ENCODE results near the gene LAMTOR2. TPM values are rescaled to one million over a fixed set of nuclear protein-coding genes. Genes with fewer than 3 reads are reported as not detected.
A peak's percentile ranks its signal among the peaks of the same experiment; 100 is the strongest.

The LAMTOR2 gene
- total RNA-seq, 2 experiments from 2014 or later = 72.4 to 74.1 TPM

DNA sequence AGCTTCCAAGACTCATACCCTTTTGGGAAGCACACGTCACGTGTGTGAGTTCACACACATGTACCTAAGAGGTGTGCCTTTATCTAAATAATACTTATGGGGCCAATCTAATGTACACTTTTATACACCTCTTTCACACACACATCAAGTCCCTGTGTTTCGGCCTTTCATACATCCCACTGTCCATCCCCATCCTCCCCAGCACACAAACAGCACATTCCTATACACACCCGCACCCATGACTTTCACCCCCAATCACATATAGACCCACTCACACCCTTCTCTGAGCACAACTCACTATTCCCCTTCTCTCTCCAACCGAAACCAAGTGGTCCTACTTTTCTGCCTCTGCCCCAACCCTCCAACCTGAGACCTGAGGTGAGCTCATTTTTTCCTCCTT is 24.1 kb downstream of the LAMTOR2 start:
- peaks cover 5% of the 10 kb centered on the region for H3K4me1 Mint-ChIP-seq (ENCODE audit: low read depth)
- H3K27ac Mint-ChIP-seq = no peak overlapping the region
- H3K36me3 Mint-ChIP-seq (ENCODE audit: low read depth) = no peaks in the 10 kb centered on the region
- POLR2A ChIA-PET = no interaction called here
- no peak overlapping the region for H3K4me3 Mint-ChIP-seq
- DNase-seq = no peak
- peaks cover 42% of the 10 kb centered on the region for H3K27me3 Mint-ChIP-seq (ENCODE audit: low read depth)
- H3K9me3 Mint-ChIP-seq (ENCODE audit: insufficient read depth) = no peaks in the 10 kb centered on the region
- CTCF ChIA-PET = interaction anchor here (0.5 to 1.8 kb wide), 3 partner anchors 13 to 51 kb away, joined by 3 to 5 read pairs (median 4); no protein-coding TSS in a partner anchor
- no peak for ATAC-seq

DNA sequence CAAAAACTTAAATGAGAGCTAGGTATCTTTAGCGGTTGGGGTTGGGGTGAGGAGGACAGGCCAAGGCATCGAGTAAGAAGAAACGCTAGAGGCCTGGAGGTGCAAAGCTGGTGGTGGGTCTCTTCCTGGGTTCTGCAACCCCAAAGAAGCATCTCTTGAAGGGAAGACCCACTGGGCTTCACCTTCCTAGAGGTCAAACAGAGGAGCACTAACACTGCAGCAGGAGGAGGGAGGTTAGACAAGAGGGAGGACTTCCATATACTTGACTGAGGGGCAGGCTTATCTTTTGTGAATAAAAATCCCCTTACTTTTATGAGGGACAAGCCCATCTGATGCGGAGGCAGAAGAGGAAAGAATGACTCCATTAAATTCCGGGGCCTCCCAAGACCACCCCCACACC is 25.2 kb downstream of the LAMTOR2 start:
- no peak for DNase-seq
- H3K36me3 Mint-ChIP-seq (ENCODE audit: low read depth) = no peaks in the 10 kb centered on the region
- H3K4me1 Mint-ChIP-seq (ENCODE audit: low read depth) = peaks cover 5% of the 10 kb centered on the region
- CTCF ChIA-PET = no interaction called here
- no peak overlapping the region for H3K4me3 Mint-ChIP-seq
- ATAC-seq = no peak
- POLR2A ChIA-PET = no interaction called here
- H3K9me3 Mint-ChIP-seq (ENCODE audit: insufficient read depth) = no peaks in the 10 kb centered on the region
- no peak overlapping the region for H3K27ac Mint-ChIP-seq
- H3K27me3 Mint-ChIP-seq (ENCODE audit: low read depth) = peaks cover 52% of the 10 kb centered on the region

DNA sequence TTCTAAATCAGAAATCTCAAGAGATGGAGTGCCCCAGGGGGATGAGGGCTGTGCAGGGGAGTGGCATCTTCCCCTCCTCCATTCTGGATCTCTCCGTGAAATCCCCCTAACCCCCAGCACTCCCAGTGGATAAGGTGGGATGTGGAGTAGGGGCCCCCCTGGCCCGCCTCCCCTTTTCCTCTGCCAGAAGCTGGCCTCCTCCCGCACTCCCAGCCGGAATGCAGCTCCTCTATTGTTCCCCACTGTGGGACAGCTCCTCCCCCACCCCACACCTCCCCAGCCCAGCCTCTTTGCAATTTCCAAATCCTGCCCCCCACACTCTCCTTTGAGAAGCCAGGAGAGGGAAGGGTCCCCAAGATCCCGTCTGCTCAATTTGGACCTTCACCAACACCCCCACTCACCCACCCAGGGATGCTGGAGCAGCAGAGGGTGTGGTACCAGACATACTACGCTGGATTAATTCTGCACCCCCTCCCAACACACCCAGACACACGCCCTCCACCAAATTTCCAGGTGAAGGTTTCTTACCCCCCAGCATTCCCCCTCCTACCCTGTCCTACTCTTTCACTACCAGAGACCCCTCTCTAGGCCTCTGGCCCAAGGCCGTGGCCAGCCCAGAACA is 25.8 kb downstream of the LAMTOR2 start:
- Mint-ChIP-seq H3K36me3 (ENCODE audit: low read depth) (no peaks in the 10 kb centered on the region), H3K27me3 (ENCODE audit: low read depth) (peaks cover 55% of the 10 kb centered on the region), H3K27ac (no peak overlapping the region), H3K4me3 (no peak overlapping the region), H3K4me1 (ENCODE audit: low read depth) (peaks cover 3% of the 10 kb centered on the region), H3K9me3 (ENCODE audit: insufficient read depth) (no peaks in the 10 kb centered on the region)
- CTCF ChIA-PET = no interaction called here
- DNase-seq = no peak
- no peak for ATAC-seq
- POLR2A ChIA-PET = no interaction called here

DNA sequence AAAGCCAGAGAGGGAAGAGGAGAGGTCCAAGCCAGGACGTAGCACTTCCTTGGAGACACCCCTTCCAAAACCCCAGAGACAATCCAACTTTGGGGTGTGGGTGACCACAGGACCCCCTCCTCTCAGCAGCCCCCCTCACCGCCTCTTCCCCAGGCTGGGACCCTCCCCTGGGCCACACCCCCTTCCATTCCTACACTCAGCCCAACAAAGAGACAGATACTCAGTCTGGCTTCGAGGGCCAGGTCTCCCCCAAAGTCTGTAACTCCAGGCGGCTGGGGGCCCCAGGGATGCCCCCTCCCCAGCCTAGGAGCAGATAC is 26.2 kb downstream of the LAMTOR2 start:
- Mint-ChIP-seq H3K4me3 (peak overlapping the region; percentile 29), H3K9me3 (ENCODE audit: insufficient read depth) (no peaks in the 10 kb centered on the region), H3K4me1 (ENCODE audit: low read depth) (peaks cover 3% of the 10 kb centered on the region), H3K27ac (no peak overlapping the region), H3K27me3 (ENCODE audit: low read depth) (peaks cover 53% of the 10 kb centered on the region), H3K36me3 (ENCODE audit: low read depth) (no peaks in the 10 kb centered on the region)
- CTCF ChIA-PET = no interaction called here
- no peak for ATAC-seq
- POLR2A ChIA-PET = no interaction called here
- no peak for DNase-seq

DNA sequence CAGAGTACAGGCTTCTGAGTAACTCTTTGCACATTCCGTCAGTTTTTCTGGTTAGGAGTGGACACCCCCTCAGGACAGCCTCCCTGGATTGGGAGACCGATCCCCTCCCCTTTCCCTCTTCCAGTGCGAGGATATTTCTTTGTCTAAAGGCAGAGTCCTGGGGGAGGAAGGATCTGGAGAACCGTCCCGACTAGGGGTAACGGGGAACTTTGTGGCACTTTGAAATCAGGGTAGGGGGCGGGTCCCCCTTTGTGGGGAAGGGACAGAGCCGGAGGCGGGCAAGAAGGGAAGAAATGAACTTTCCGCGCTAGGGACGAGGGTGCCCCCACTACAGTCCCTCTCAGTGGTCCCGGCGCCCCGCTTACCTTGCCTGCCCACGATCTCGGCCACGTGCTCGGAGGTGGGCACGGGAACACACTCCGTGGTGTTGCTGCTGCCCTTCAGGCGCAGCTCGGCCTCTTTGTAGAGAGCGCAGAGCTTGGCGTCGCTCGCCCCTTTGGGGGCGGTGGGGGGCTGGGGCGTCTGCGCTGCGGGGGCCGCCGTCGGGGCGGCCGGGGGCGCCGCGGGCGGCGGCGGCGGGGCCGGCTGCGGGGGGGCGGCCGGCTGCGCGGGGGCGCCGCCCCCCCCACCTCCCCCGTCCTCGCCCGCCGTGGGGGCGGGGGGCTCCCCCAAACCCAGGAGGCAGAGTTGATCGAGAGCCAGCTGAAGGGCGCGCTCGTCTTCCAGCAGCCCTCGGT is 26.8 kb downstream of the LAMTOR2 start:
- no peaks in the 10 kb centered on the region for H3K9me3 Mint-ChIP-seq (ENCODE audit: insufficient read depth)
- peaks cover 57% of the 10 kb centered on the region for H3K27me3 Mint-ChIP-seq (ENCODE audit: low read depth)

DNA sequence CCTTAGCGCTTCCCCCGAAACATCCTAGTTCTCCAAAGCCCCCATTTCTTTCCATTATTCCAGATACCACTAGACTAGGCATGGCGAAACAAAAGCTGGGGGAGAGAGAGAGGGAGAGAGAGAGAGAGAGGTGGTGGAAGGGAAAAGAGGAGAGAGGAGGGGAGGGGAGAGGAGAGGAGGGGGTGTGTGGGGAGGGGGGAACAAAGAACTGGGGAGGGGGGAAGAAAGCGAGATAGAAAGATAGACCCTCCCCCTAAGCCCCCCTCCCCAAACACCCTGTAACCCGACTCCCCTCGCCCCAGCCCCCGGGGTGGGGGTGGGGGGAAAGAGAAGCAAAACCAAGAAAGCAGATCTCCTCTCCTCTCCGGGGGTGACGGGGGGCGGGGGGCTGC is 27.3 kb downstream of the LAMTOR2 start:
- Mint-ChIP-seq H3K4me3 (peak overlapping the region; percentile 74), H3K4me1 (ENCODE audit: low read depth) (peaks cover 7% of the 10 kb centered on the region), H3K27me3 (ENCODE audit: low read depth) (peaks cover 59% of the 10 kb centered on the region), H3K27ac (no peak overlapping the region), H3K36me3 (ENCODE audit: low read depth) (no peaks in the 10 kb centered on the region), H3K9me3 (ENCODE audit: insufficient read depth) (no peaks in the 10 kb centered on the region)
- no peak for ATAC-seq
- POLR2A ChIA-PET = no interaction called here
- CTCF ChIA-PET = no interaction called here
- DNase-seq = no peak

More for the DNA sequence above, 26.8 kb downstream of the LAMTOR2 start:
- H3K36me3 Mint-ChIP-seq (ENCODE audit: low read depth) = no peaks in the 10 kb centered on the region
- ChIA-PET CTCF (no interaction called here), POLR2A (no interaction called here)
- H3K4me3 Mint-ChIP-seq = peak overlapping the region; percentile 57
- DNase-seq (no peak), ATAC-seq (no peak)
- H3K4me1 Mint-ChIP-seq (ENCODE audit: low read depth) = peaks cover 7% of the 10 kb centered on the region
- no peak overlapping the region for H3K27ac Mint-ChIP-seq

DNA sequence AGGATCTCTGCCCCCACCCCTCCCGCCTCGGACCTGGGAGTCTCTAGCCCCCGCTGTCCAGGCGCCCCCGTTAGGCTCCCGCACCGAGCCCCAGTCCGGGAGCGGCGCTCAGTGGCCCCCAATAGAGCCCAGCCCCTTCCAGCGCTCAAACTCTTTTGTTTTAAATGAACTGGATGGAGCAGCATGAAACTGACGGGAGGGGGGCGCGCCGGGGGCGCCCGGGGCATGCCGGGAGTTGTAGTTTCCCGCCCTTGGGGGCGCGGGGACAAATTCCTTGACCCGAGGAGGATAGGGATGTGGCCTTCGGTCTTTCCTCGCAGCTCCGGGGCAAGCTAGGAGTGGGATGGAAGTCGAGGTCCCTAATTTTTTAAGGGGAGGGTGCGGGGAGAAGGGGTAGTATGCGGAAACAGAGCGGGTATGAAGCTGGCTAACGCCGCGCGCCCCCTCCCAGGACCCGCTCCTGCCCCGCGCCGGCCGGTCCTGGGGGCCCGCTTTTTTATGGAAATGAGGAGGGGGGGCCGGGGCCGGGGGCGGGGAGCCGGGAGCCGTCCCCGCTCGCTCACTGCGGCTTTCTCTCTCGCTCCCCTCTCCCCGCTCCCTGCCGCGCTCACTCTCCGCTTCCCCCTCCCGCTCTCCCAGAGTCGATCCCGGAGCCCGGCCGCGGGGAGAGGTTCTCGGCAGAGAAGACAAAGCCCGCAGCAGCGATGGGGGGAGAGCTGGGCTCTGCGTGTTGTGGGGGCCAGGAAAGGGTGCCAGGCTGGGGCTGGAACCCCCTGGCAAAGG is 27.9 kb downstream of the LAMTOR2 start, which contains the start of gene MEX3A:
TSS of gene MEX3A (minus strand) at position 157 of the 783 bp plus-strand sequence. CDS start 467 bp downstream, outside the sequence.
- no peaks in the 10 kb centered on the region for H3K36me3 Mint-ChIP-seq (ENCODE audit: low read depth)
- H3K4me3 Mint-ChIP-seq = peak within 1 kb of the TSS; percentile 74
- H3K9me3 Mint-ChIP-seq (ENCODE audit: insufficient read depth) = no peaks in the 10 kb centered on the region
- peaks cover 7% of the 10 kb centered on the region for H3K4me1 Mint-ChIP-seq (ENCODE audit: low read depth)
- ChIA-PET CTCF (interaction anchor here (1.8 kb wide), 1 partner anchor 143 kb away, joined by 4 read pairs; no protein-coding TSS in a partner anchor), POLR2A (no interaction called here)
- H3K27ac Mint-ChIP-seq = no peak within 1 kb of the TSS
- H3K27me3 Mint-ChIP-seq (ENCODE audit: low read depth) = peaks cover 63% of the 10 kb centered on the region
- DNase-seq = peak; percentile 70
- peak; percentile 91 for ATAC-seq

DNA sequence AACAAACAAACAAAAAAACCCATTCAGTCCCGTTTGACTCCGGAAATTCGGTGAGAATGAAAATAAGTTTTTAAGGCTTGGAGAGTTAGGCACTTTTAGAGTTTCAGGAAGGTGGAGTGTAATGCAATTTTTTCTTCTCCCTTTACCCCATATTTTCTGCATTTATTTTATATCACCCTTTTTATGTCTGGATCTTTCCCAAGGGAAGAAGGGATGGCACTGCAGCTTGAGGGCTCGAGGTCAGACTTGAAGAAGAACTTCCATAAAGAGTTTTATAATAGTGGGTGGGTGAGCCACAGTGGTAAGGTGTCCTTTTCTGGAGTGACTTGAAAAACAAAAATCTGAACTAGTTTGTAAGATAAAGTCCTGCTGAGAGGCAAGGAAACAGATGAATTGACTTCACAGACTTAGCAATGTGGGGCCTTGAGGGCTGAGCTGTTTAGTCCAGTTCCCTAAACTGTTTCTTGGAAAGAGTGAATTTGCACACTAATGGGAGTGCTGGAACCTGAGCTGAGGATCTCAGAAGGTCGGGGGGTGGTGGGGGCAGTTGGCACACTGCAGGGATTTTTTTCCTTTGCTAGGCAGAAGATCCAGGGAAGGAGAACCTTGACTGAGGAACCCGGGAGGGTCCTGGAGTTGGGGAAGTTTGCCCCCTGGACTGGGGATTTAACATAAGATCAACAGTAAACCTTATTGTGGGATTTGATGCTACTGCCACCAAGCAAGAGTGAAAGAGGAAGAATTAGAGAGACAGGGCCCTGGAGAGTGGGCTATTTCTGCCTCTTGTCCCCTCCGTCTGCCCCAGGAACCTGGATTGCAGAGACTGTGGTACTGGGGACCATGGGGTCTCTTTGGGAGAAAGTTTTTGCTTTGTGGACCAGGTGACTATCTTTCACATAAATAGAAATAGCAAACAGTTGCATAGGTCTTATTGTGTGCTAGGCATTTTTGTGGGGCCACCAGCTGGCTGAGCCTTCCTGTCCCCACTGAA is 29.5 kb downstream of the LAMTOR2 start:
- POLR2A ChIA-PET = interaction anchor here (1.7 kb wide), 1 partner anchor 8 kb away, joined by 4 read pairs; no protein-coding TSS in a partner anchor
- CTCF ChIA-PET = interaction anchor here (1.4 to 1.8 kb wide), 2 partner anchors 45 to 141 kb away, joined by 4 read pairs; no protein-coding TSS in a partner anchor
- Mint-ChIP-seq H3K27ac (no peak overlapping the region), H3K4me3 (no peak overlapping the region), H3K9me3 (ENCODE audit: insufficient read depth) (no peaks in the 10 kb centered on the region), H3K27me3 (ENCODE audit: low read depth) (peaks cover 55% of the 10 kb centered on the region), H3K36me3 (ENCODE audit: low read depth) (no peaks in the 10 kb centered on the region), H3K4me1 (ENCODE audit: low read depth) (peaks cover 7% of the 10 kb centered on the region)
- DNase-seq (no peak), ATAC-seq (no peak)

DNA sequence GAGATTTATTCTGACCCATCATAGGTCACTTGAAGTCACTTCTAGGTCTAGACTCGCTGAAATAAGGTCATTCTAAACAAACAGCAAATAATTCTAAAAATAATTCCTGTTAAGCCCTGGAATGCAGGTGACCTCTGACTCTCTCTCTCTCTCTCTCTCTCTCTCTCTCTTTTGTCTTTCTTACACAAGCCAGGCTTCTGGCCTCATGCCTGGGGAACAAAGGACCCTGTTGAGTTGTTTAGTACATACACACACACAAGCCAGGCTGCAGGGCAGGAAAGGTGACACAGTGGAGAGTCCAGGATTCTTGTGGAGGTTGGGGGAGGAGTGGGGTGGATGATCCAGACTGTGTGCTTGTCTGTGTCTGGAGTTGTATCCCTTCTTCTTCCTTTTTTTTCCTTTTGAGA is 31.7 kb downstream of the LAMTOR2 start:
- Mint-ChIP-seq H3K4me1 (ENCODE audit: low read depth) (peaks cover 6% of the 10 kb centered on the region), H3K36me3 (ENCODE audit: low read depth) (no peaks in the 10 kb centered on the region), H3K27me3 (ENCODE audit: low read depth) (peaks cover 46% of the 10 kb centered on the region), H3K4me3 (no peak overlapping the region), H3K9me3 (ENCODE audit: insufficient read depth) (no peaks in the 10 kb centered on the region), H3K27ac (no peak overlapping the region)
- DNase-seq = no peak
- POLR2A ChIA-PET = no interaction called here
- CTCF ChIA-PET = interaction anchor here (1.6 to 17.6 kb wide), 2 partner anchors 10 to 43 kb away, joined by 7 to 534 read pairs; no protein-coding TSS in a partner anchor
- ATAC-seq = no peak

DNA sequence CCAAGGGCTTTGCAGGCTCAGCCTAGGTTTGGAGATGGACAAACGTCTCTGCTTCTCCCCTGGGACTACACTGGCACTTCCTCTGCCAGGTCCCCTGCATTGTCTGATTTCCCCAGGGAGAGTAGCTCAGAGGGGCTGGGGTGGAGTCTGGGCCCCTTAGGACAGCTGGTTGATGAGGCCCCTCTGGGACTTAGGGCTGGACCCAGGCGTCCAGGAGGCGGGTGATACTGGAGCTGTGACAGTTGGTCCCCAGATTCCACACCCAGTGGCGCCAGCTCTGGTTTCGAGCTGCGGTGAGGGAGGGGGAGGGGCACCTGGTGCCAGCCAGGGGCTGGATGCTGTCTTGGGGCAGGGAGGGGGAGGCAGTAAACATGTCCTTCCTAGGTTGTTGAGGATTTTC is 35.1 kb downstream of the LAMTOR2 start:
- no peak for DNase-seq
- peaks cover 6% of the 10 kb centered on the region for H3K4me1 Mint-ChIP-seq (ENCODE audit: low read depth)
- H3K4me3 Mint-ChIP-seq = no peak overlapping the region
- peaks cover 43% of the 10 kb centered on the region for H3K27me3 Mint-ChIP-seq (ENCODE audit: low read depth)
- ChIA-PET CTCF (interaction anchor here (1.3 to 17.6 kb wide), 7 partner anchors 9 to 64 kb away, joined by 3 to 534 read pairs (median 7); no protein-coding TSS in a partner anchor), POLR2A (no interaction called here)
- ATAC-seq = no peak
- no peak overlapping the region for H3K27ac Mint-ChIP-seq
- no peaks in the 10 kb centered on the region for H3K9me3 Mint-ChIP-seq (ENCODE audit: insufficient read depth)
- no peaks in the 10 kb centered on the region for H3K36me3 Mint-ChIP-seq (ENCODE audit: low read depth)
